OCI-LY3 (cell line): ENCODE data around the gene ARL6IP4.

Source experiments
- H2AFZ ChIP-seq: fragments of 200-600, 300-600 bp; shearing (Covaris generic); 2 replicates; pipeline ENCODE4 v1.6.0; 2014; ENCODE audit warnings: antibody characterized with exemption, low read depth, low read length
- H3K27ac ChIP-seq: fragments of 200-600, 300-600 bp; sonication (generic); 2 replicates; pipeline ENCODE4 v1.5.1; 2014; ENCODE audit warnings: mild to moderate bottlenecking, low read length, moderate library complexity, mixed read lengths
- H3K27me3 ChIP-seq: fragments of 200-600, 300-600 bp; sonication (generic); 2 replicates; pipeline ENCODE4 v1.6.1; 2014; ENCODE audit warnings: low read depth, low read length, mixed read lengths
- H3K36me3 ChIP-seq: fragments of 200-600, 300-600 bp; sonication (generic); replicated peaks from 2 replicates; pipeline ENCODE3; 2014; ENCODE audit warnings: low read depth, low read length, mixed read lengths
- H3K4me1 ChIP-seq: fragments of 300-600, 200-600 bp; sonication (generic); 2 replicates; pipeline ENCODE4 v1.6.1; 2014; ENCODE audit warnings: low read length, mixed read lengths
- H3K4me2 ChIP-seq: fragments of 200-600, 300-600 bp; sonication (generic); 2 replicates; pipeline ENCODE4 v1.6.1; 2014; ENCODE audit warnings: low read length, mixed read lengths
- H3K4me3 ChIP-seq: fragments of 300-600, 200-600 bp; sonication (generic); 2 replicates; pipeline ENCODE4 v1.5.1; 2014; ENCODE audit warnings: antibody characterized with exemption, mild to moderate bottlenecking, low read length, moderate library complexity
- H3K79me2 ChIP-seq: fragments of 300-600, 200-600 bp; shearing (Covaris generic); 2 replicates; pipeline ENCODE4 v1.6.1; 2014; ENCODE audit warnings: mild to moderate bottlenecking, low read length, mixed read lengths
- H3K9ac ChIP-seq: fragments of 300-600, 200-600 bp; shearing (Covaris generic); 2 replicates; pipeline ENCODE4 v1.6.0; 2014; ENCODE audit warnings: mild to moderate bottlenecking, low read length, moderate library complexity
- H3K9me3 ChIP-seq: fragments of 200-600, 300-600 bp; shearing (Covaris generic); 2 replicates; pipeline ENCODE4 v1.6.1; 2014; ENCODE audit warnings: low read length, mixed read lengths; ENCODE audit not compliant: insufficient read depth
- H4K20me1 ChIP-seq: fragments of 200-600, 300-600 bp; sonication (generic); 2 replicates; pipeline ENCODE4 v1.6.1; 2016; ENCODE audit warnings: low read length, mixed read lengths; ENCODE audit not compliant: insufficient read depth
- CTCF ChIP-seq: fragments of 200-600, 300-600 bp; sonication (generic); IDR thresholded peaks from 2 replicates; pipeline ENCODE4 v1.5.1; 2014; ENCODE audit warnings: antibody characterized with exemption, low read length, low read depth
- EZH2phosphoT487 ChIP-seq: fragments of 200-600 bp; shearing (Covaris generic); IDR thresholded peaks from 2 replicates; pipeline ENCODE4 v1.6.1; 2018; ENCODE audit warnings: antibody characterized with exemption, mixed run types, low read depth

Gene ARL6IP4

DNA sequence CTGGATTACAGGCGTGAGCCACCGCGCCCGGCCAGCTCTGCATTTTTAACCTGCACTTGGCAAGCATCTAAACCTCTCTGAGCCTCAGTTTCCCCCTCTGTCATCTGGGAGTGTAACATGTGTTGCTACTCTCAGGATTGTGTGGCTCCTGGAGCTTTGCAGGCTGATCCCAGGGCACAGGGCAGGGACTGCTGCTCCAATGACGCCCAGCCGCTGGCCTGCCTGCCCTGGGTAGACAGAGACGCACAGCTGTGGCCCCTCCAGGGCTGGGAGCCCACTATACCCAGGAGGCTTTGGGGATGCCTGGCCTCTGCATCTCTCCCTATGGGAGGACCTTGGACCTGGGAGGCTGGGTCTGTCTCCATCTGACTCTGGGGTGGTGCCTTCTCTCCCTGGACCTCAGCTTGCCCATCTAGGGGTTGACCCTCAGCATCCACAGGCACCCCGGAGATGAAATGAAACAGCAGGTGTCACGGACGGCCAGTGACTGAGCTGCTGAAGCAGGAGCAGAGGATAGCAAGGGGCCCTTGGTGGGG is 13.7 kb downstream of the ARL6IP4 start:
- TF ChIP-seq EZH2phosphoT487 (no peak), CTCF (no peak)
- H3K9me3 ChIP-seq, result no peaks in the 10 kb centered on the region
- H3K79me2 ChIP-seq, result no peaks in the 10 kb centered on the region
- H3K9ac ChIP-seq, result no peak overlapping the region
- H3K27ac ChIP-seq, result no peak overlapping the region
- peak overlapping the region; percentile 68 for H3K4me2 ChIP-seq
- H3K4me3 ChIP-seq, result peak overlapping the region; percentile 54
- H4K20me1 ChIP-seq, result peaks cover 6% of the 10 kb centered on the region; the same call in 1 of the 2 replicates
- H2AFZ ChIP-seq, result no peak overlapping the region
- H3K36me3 ChIP-seq, result no peaks in the 10 kb centered on the region
- H3K27me3 ChIP-seq, result peaks cover 6% of the 10 kb centered on the region; the same call in 1 of the 2 replicates
- H3K4me1 ChIP-seq, result peaks cover 23% of the 10 kb centered on the region

- H3K4me2 ChIP-seq, result no peak overlapping the region
- H3K27me3 ChIP-seq, result peaks cover 6% of the 10 kb centered on the region; the same call in 1 of the 2 replicates
- TF ChIP-seq EZH2phosphoT487 (no peak), CTCF (no peak)
- no peak overlapping the region for H3K27ac ChIP-seq
- no peaks in the 10 kb centered on the region for H3K36me3 ChIP-seq
- no peaks in the 10 kb centered on the region for H3K9me3 ChIP-seq
- H2AFZ ChIP-seq, result no peak overlapping the region
- H3K9ac ChIP-seq, result no peak overlapping the region
- H3K79me2 ChIP-seq, result no peaks in the 10 kb centered on the region
- peaks cover 25% of the 10 kb centered on the region for H3K4me1 ChIP-seq
- H3K4me3 ChIP-seq, result no peak overlapping the region
- peaks cover 6% of the 10 kb centered on the region; the same call in 1 of the 2 replicates for H4K20me1 ChIP-seq
These were observed 14.5 kb downstream of the ARL6IP4 start for GRCh38 chr12:122994781-122995502.

DNA sequence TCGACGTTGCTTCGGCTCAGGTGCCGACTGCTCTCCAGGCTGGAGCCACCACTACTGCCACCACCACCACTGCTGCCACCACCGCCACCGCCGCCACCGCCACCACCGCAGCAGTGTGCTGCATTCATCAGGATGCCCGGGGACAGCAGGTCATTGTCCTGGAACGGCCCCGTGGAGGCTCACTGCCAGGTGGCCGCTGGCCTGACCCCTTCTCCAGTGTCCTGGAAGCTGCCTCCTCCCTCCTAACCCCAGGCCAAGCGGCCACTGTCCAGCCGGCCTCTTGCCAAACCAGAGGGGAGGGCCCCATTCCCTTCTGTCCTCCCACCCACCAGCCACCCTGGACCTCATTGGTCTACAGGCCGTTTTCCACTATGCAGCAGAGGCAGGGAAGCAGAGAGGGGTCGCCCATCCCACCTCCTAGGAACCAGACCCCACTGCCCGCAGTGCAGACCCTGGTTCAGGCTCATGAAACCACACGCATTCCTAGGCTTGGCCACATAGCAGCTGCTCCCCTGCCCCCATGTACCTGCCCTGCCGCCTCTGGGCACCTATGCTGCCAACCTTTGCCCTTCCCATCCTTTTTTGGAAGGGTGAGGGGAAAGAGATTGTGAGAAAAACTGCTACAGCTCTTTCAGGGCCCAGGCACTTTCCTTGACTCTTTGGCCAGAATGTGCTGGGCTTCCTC is 15.2 kb downstream of the ARL6IP4 start:
- no peaks in the 10 kb centered on the region for H3K79me2 ChIP-seq
- H3K9ac ChIP-seq, result no peak overlapping the region
- H3K27ac ChIP-seq, result no peak overlapping the region
- H3K27me3 ChIP-seq, result peaks cover 6% of the 10 kb centered on the region; the same call in 1 of the 2 replicates
- no peaks in the 10 kb centered on the region for H3K36me3 ChIP-seq
- H3K4me3 ChIP-seq, result no peak overlapping the region
- no peak for TF ChIP-seq CTCF
- TF ChIP-seq EZH2phosphoT487, result no peak
- peaks cover 6% of the 10 kb centered on the region; the same call in 1 of the 2 replicates for H4K20me1 ChIP-seq
- H2AFZ ChIP-seq, result no peak overlapping the region
- peaks cover 28% of the 10 kb centered on the region for H3K4me1 ChIP-seq
- no peaks in the 10 kb centered on the region for H3K9me3 ChIP-seq
- no peak overlapping the region for H3K4me2 ChIP-seq

DNA sequence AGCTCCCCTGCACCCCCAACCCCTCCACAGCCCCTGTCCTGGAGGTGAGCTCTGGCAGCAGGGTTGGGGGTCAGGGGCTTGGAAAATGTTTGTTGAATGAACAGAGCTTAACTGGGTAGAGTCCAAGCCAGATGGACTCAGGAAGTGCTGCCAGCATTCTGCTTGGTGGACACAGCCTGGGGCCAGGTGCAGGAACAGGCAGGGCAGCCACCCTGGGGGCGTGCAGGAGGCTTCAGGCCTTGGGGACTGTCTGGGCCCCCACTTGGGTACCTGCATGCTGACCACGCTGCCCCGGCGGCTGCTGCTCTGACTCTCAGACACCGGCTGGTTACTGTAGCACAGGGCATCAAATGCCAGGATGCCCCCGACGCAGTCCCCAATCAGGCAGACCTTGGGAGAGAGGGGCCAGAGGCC is 15.7 kb downstream of the ARL6IP4 start:
- TF ChIP-seq CTCF, result no peak
- TF ChIP-seq EZH2phosphoT487, result no peak
- H4K20me1 ChIP-seq, result peaks cover 6% of the 10 kb centered on the region; the same call in 1 of the 2 replicates
- no peaks in the 10 kb centered on the region for H3K36me3 ChIP-seq

More for the DNA sequence above, 15.7 kb downstream of the ARL6IP4 start:
- no peak overlapping the region for H3K27ac ChIP-seq
- no peaks in the 10 kb centered on the region for H3K79me2 ChIP-seq
- peaks cover 28% of the 10 kb centered on the region for H3K4me1 ChIP-seq
- no peak overlapping the region for H3K4me3 ChIP-seq
- no peak overlapping the region for H3K4me2 ChIP-seq
- no peaks in the 10 kb centered on the region for H3K9me3 ChIP-seq
- H3K9ac ChIP-seq, result no peak overlapping the region
- H2AFZ ChIP-seq, result no peak overlapping the region
- peaks cover 6% of the 10 kb centered on the region; the same call in 1 of the 2 replicates for H3K27me3 ChIP-seq
